ENCODE results near the gene NOP53.
"Not testable (repeated sequence)": the region's sequence is repeated elsewhere in the genome, so short reads cannot be mapped to it uniquely, and the experiment has no call there.

Gene NOP53

DNA sequence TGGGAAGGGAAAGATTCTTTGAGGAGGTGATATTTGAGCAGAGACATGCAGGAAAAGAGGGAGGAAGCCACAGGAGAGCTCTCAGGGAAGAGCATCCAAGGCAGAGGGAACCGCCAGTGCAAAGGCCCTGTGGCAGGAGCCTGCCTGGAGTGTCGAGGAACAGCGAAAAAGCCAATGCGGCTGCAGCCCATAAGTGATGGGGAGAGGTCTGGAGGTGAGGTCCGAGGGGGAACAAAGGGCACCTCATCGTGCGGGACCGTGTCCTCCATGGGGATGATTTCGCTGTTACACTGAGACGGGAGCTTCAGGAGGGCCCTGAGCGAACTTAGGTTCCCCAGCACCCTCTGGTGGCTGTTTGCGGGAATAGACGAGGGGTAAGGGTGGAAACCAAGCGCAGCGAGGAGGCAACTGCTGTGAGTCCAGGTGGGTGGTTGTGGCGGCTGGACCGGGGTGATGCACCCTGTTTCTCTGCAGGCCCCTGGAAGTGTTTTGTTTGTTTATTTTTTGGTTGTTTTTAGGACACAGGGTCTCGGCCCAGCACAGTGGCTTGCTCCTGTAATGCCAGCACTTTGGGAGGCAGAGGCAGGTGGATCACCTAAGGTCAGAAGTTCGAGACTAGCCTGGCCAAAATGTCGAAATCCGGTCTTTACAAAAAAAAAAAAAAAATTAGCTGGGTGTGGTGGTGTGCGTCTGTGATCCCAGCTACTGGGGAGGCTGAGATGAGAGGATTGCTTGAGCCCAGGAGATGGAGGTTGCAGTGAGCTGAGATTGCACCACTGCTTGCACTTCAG, 38.0 kb upstream of the NOP53 start:
- DNase-seq (ENCODE audit: low read depth in 1 of 2, low spot score in 1 of 2) = peak; percentile 57 to 76
- H3K27ac ChIP-seq (replicated peaks) = no peak overlapping the region
- H3K27me3 ChIP-seq (ENCODE audit: insufficient read depth, poor library complexity, severe bottlenecking) = no peaks in the 10 kb centered on the region
- TF ChIP-seq, protein P1, sequence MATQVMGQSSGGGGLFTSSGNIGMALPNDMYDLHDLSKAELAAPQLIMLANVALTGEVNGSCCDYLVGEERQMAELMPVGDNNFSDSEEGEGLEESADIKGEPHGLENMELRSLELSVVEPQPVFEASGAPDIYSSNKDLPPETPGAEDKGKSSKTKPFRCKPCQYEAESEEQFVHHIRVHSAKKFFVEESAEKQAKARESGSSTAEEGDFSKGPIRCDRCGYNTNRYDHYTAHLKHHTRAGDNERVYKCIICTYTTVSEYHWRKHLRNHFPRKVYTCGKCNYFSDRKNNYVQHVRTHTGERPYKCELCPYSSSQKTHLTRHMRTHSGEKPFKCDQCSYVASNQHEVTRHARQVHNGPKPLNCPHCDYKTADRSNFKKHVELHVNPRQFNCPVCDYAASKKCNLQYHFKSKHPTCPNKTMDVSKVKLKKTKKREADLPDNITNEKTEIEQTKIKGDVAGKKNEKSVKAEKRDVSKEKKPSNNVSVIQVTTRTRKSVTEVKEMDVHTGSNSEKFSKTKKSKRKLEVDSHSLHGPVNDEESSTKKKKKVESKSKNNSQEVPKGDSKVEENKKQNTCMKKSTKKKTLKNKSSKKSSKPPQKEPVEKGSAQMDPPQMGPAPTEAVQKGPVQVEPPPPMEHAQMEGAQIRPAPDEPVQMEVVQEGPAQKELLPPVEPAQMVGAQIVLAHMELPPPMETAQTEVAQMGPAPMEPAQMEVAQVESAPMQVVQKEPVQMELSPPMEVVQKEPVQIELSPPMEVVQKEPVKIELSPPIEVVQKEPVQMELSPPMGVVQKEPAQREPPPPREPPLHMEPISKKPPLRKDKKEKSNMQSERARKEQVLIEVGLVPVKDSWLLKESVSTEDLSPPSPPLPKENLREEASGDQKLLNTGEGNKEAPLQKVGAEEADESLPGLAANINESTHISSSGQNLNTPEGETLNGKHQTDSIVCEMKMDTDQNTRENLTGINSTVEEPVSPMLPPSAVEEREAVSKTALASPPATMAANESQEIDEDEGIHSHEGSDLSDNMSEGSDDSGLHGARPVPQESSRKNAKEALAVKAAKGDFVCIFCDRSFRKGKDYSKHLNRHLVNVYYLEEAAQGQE (IDR thresholded peaks at IDR 0.05; ENCODE audit: insufficient replicate concordance, low read depth) = no peak
- TF ChIP-seq, protein P2, sequence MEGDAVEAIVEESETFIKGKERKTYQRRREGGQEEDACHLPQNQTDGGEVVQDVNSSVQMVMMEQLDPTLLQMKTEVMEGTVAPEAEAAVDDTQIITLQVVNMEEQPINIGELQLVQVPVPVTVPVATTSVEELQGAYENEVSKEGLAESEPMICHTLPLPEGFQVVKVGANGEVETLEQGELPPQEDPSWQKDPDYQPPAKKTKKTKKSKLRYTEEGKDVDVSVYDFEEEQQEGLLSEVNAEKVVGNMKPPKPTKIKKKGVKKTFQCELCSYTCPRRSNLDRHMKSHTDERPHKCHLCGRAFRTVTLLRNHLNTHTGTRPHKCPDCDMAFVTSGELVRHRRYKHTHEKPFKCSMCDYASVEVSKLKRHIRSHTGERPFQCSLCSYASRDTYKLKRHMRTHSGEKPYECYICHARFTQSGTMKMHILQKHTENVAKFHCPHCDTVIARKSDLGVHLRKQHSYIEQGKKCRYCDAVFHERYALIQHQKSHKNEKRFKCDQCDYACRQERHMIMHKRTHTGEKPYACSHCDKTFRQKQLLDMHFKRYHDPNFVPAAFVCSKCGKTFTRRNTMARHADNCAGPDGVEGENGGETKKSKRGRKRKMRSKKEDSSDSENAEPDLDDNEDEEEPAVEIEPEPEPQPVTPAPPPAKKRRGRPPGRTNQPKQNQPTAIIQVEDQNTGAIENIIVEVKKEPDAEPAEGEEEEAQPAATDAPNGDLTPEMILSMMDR (IDR thresholded peaks at IDR 0.05; ENCODE audit: insufficient read depth, low read length) = peak; percentile 83
- H3K4me3 ChIP-seq (replicated peaks; ENCODE audit: insufficient read depth, low read length) = no peak overlapping the region

DNA sequence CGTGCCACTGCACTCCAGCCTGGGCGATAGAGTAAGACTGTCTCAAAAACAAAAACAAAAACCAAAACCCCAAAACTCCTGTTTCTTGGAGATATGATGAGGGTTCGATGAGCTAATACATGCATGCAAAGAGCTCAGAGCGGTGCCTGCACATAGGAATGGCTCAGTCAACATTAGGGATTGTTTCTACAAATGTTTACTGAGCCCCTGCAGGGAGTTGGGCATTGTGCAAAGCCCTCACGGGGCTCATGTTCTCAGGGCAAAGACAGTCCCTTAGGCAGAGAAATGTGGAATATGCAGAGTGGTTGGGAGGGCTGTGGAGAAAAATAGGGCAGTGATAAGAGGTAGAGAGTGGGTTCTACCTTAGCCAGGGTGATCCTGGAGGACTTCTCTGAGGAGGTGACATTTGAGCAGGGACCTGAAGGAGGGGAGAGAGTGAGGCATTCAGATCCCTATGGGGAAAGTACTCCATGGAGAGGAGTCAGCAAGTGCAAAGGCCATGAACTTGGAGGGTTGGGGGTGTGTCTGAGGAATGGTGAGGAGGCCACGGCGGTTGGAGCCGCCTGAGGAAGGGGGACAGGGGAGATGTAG, 33.6 kb upstream of the NOP53 start:
- no peak for DNase-seq (ENCODE audit: low read depth in 1 of 2, low spot score in 1 of 2)
- Histone ChIP-seq H3K27me3 (ENCODE audit: insufficient read depth, poor library complexity, severe bottlenecking) (peaks cover 7% of the 10 kb centered on the region), H3K27ac (replicated peaks) (no peak overlapping the region), H3K4me3 (replicated peaks; ENCODE audit: insufficient read depth, low read length) (no peak overlapping the region)
- TF ChIP-seq, protein P1 (IDR thresholded peaks at IDR 0.05; ENCODE audit: insufficient replicate concordance, low read depth) = no peak
- no peak for TF ChIP-seq GABPA (IDR thresholded peaks at IDR 0.05; ENCODE audit: low read depth)
- TF ChIP-seq SPI1 (IDR thresholded peaks at IDR 0.05; ENCODE audit: borderline replicate concordance, low read depth) = no peak

DNA sequence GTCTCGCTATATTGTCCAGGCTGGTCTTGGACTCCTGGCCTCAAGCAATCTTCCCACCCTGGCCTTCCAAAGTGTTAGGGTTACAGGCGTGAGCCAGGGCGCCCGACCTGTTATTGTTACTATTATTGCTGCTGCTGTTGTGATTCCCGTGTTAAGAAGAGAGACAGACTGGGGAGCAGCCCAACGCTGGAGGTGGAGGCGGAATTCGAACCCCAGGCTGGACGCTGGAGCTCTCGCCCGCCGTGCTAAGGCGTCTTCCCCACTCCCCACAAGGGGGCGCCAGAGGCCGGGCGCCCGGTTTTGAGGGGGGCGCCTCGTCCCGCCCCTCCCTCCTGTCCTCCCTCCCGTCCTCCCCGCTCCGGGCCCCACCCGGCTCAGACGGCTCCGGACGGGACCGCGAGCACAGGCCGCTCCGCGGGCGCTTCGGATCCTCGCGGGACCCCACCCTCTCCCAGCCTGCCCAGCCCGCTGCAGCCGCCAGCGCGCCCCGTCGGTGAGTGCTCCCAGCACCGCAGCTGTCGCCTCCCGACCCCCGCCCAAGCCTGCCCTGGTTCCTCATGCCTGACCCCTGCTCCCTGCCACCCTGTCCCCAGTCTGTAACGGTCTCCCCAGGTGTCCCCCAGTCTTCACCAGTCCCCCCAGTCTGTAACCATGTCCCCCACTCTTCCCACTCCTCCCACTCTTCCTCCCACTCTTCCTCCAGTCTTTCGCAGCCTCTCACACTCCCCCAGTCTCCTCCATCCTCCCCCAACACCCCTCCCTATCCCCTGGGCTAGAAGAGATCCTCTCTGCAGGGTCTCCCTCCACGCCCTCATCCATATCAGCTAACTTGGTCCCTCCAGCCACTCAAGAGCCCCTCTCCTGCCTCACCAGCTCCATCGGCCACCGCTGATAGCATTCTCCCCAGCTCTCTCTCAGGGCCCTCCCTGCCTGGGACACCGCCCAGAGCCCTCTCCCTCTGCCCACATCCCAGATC, 32.0 kb upstream of the NOP53 start, which contains the start of gene EHD2:
EHD2 (plus strand) TSS at position 377 of the 976 bp plus-strand sequence. CDS start 3,191 bp downstream, outside the sequence.
- Histone ChIP-seq H3K27me3 (ENCODE audit: insufficient read depth, poor library complexity, severe bottlenecking) (peaks cover 7% of the 10 kb centered on the region), H3K4me3 (replicated peaks; ENCODE audit: insufficient read depth, low read length) (peak within 1 kb of the TSS; percentile 38), H3K27ac (replicated peaks) (no peak within 1 kb of the TSS)
- DNase-seq (ENCODE audit: low read depth in 1 of 2, low spot score in 1 of 2) = peak; percentile 15 to 46
- no peak for TF ChIP-seq POLR2AphosphoS5 (IDR thresholded peaks at IDR 0.05; ENCODE audit: low read depth)
- TF ChIP-seq, protein P2 (IDR thresholded peaks at IDR 0.05; ENCODE audit: insufficient read depth, low read length) = peak; percentile 57

DNA sequence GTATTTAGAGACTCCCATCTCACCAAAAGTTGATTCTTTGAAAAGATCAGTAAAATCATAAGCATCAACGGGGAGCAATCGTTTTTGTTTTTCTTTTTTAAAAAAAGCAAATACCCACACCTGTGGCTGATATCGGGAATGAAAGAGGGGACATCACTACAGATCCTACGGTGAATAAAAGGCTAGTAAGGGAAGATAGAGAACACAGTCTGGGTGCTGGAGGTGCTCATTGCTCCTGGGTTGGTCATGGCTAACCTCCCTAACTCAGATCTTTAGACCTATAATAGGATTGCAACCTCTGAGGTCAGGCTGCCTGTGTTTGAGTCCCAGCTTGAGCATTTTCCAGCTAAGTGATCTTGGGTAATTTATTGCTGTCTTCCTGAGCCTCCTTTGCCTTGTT, 31.0 kb upstream of the NOP53 start:
- no peak overlapping the region for H3K4me3 ChIP-seq (replicated peaks; ENCODE audit: insufficient read depth, low read length)
- no peak overlapping the region for H3K27ac ChIP-seq (replicated peaks)
- DNase-seq (ENCODE audit: low read depth in 1 of 2, low spot score in 1 of 2) = no peak
- peaks cover 7% of the 10 kb centered on the region for H3K27me3 ChIP-seq (ENCODE audit: insufficient read depth, poor library complexity, severe bottlenecking)
- TF ChIP-seq POLR2AphosphoS5 (IDR thresholded peaks at IDR 0.05; ENCODE audit: low read depth) = no peak
- no peak for TF ChIP-seq GABPA (IDR thresholded peaks at IDR 0.05; ENCODE audit: low read depth)
- TF ChIP-seq, protein P2 (IDR thresholded peaks at IDR 0.05; ENCODE audit: insufficient read depth, low read length) = no peak
- TF ChIP-seq, protein P1 (IDR thresholded peaks at IDR 0.05; ENCODE audit: insufficient replicate concordance, low read depth) = no peak
- TF ChIP-seq SPI1 (IDR thresholded peaks at IDR 0.05; ENCODE audit: borderline replicate concordance, low read depth) = no peak

DNA sequence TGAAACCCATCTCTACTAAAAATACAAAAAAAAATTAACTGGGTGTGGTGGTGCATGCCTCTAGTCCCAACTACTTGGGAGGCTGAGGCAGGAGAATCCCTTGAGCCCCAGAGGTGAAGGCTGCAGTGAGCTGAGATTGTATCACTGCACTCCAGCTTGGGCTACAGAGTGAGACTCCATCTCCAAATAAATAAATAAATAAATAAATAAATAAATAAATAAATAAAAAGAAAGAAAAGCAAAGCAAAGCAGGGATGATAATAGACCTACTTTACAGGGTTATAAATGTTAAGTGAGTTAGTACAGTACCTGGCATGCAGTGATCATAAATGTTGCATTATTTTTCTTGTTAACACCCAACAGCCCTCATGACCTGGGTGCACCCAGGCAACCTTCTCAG, 30.5 kb upstream of the NOP53 start:
- DNase-seq (ENCODE audit: low read depth in 1 of 2, low spot score in 1 of 2); H3K4me3 ChIP-seq (replicated peaks; ENCODE audit: insufficient read depth, low read length); H3K27me3 ChIP-seq (ENCODE audit: insufficient read depth, poor library complexity, severe bottlenecking); H3K27ac ChIP-seq (replicated peaks): not testable (repeated sequence)
